Stimulated activated CD8-positive, alpha-beta memory T cell treated with anti-CD3 and anti-CD28 coated beads, Interleukin-2, amount 100 ng/mL, for 48 hours (primary cell): Measurements from ENCODE around the gene FBXL17.

Experiments used
- DNase-seq, 2 donors: peaks; one replicate each; pipeline ENCODE4 v3.0.0-alpha.2; 2020; ENCODE audit warnings: low read depth in 2 of 2

FBXL17 gene

GRCh38 chr5:107915176-107915812 lies 466.6 kb downstream of the FBXL17 start:
- no peak for DNase-seq

GRCh38 chr5:107913494-107913893 lies 468.4 kb downstream of the FBXL17 start:
- DNase-seq: no peak

- no peak for DNase-seq
Measured at GRCh38 chr5:107900721-107901120, 481.2 kb downstream of the FBXL17 start.

GRCh38 chr5:107894361-107894760 lies 487.5 kb downstream of the FBXL17 start:
- DNase-seq: no peak

- DNase-seq: no peak
Measured at GRCh38 chr5:107893642-107894041, 488.3 kb downstream of the FBXL17 start.

DNA sequence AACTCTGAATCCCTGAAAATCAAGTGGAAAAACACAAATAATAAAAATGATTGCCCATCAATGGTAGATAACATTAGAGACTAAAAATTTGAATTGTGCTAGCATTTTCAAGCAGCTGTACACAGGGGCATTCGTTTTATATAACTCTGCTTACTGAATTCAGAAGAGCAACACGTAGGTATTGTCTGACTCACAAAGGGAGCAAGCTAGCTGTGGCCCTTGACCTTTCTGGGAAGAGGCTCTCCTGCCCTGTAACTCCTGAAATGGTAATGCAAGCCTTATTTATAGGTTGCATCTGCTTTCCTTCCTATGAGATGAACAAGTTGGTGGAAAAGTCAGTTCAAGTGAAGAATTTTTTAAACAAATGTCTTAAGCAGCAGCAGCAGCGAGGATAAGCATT lies 492.5 kb downstream of the FBXL17 start:
- no peak for DNase-seq

GRCh38 chr5:107888541-107888940 lies 493.4 kb downstream of the FBXL17 start:
- DNase-seq: no peak

DNA sequence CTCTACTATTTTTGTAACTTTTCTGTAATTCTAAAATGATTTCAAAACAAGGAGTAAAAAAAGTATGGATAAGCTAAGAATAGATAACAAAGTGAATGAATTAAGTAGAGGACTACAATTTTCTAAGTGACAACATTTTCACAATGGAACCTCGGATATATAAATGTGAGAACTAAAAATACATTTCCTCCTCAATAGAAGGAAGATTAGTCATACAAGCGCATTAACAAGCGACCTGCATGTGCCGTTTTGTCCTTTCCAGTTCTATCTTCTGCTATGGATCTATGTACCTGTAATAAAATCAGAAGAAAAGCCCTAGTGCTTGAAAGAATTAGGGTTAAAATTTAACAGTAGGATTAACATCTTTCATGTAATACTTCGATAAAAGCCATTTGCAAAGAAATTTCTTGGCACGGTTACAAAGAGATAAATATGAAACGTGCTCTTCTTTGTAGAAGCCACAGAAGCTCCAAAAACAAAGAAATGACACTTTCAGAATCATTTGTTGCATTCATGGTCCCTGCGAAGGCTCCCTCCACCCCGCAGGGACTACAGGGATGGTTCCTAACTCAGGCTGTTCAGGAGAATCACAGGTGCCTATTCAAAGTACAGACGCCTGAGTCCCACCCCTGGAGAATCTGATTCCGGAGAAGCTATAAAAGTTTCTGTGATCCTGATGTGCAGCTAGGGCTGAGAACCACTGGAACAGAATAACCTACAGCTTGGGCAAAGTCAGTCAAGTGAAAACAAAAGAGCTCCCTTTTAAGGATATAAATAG lies 494.5 kb downstream of the FBXL17 start:
- DNase-seq: no peak

DNA sequence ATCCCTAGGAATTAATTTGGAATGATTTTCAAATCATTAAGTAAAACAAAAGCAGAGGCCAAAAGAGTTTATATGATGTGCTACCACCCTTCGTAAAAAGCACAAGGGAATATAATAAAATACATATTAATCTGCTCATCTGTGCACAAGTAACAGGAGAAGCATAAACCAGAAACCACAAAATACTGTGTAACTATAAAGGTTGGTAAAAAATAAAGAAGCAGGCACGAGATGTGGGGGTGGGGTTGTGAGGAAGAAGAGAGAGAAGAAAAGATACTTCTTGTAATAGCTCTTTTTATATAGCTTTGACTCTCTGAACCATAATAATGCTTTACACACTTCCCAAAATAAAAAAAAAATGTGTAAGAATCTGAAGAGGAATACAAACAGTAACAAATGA lies 496.3 kb downstream of the FBXL17 start:
- DNase-seq: no peak

GRCh38 chr5:107884871-107885270 lies 497.0 kb downstream of the FBXL17 start:
- DNase-seq: no peak

DNA sequence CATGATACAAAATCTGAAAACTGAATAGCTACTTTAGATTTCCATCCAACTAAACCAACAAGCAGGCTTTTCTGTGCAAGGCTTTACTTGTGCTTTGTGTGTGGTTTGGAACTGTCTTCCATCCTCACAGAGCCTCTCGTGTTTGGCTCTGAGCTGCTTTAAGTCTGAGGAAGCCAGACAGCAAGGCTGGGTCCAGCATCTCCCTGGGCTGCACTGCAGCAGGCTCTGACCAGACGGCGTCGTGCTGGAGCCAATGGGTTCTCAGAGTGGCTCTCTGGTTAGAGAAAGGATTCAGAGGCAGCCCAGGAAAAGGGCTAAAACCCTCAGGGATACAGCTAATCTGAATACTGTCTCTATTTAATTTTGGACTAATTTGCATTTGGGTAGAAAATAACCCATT lies 503.2 kb downstream of the FBXL17 start:
- DNase-seq: no peak

DNA sequence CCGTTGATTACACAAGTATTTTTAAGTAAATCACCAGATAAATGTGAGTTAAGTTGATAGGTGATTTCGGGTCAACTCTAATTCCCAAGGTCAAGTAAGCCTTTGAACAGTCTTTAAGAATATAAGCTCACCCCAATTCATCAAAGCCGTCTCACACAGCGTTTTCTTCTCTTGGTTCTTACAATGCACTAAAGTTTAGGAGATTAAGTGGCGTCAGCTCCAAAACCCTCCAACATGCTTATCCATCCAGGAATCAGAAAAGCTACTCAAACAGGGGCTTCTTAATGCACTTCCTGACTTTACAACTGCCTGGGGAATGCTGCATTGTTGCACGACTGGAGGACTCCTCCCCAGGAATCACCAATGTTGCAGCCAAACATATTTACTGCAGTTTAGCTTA lies 505.0 kb downstream of the FBXL17 start:
- DNase-seq: no peak

- no peak for DNase-seq
Measured at GRCh38 chr5:107876261-107876660, 505.6 kb downstream of the FBXL17 start.

GRCh38 chr5:107875833-107876232 lies 506.1 kb downstream of the FBXL17 start:
- DNase-seq: no peak

DNA sequence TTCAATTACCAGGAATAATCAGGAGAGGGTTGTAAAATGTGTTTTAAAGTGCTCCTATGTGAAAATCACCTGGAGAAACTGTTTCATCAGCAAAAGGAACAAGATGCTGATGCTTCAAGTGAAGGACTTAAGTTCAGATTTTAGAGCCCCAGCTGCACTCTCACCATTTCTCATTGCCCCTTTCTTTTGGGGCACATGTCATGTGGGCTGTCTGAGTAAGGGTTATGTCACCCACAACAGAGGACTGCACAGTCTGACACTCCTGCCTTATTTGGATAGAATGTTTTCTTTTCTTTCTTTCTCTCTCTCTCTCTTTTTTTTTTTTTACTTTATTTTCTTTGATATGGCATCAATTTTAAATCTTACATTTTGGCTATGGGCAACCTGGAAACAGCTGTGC lies 507.1 kb downstream of the FBXL17 start:
- DNase-seq: no peak

DNA sequence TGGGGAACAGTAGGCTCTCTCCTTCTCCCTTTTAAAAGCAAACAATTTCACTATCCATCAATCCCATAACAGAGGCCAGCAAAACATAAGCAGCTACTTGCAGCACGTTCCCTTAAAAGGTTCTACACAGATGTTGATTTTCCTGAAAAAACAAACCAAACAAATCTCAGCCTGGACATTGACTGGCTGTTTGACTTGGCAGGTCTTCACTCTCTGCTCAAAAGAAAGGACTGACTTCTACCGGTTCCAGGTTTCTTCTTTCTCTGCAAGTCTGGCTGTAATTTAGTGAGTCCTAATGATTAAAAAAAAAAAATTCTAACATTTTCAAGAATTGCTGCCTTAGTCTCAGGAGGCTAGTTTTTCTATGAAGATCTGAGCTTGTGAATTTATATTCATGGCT lies 508.0 kb downstream of the FBXL17 start:
- DNase-seq: no peak

GRCh38 chr5:107871023-107871422 lies 510.9 kb downstream of the FBXL17 start:
- DNase-seq: no peak

GRCh38 chr5:107869438-107870115 lies 512.3 kb downstream of the FBXL17 start:
- no peak for DNase-seq

DNA sequence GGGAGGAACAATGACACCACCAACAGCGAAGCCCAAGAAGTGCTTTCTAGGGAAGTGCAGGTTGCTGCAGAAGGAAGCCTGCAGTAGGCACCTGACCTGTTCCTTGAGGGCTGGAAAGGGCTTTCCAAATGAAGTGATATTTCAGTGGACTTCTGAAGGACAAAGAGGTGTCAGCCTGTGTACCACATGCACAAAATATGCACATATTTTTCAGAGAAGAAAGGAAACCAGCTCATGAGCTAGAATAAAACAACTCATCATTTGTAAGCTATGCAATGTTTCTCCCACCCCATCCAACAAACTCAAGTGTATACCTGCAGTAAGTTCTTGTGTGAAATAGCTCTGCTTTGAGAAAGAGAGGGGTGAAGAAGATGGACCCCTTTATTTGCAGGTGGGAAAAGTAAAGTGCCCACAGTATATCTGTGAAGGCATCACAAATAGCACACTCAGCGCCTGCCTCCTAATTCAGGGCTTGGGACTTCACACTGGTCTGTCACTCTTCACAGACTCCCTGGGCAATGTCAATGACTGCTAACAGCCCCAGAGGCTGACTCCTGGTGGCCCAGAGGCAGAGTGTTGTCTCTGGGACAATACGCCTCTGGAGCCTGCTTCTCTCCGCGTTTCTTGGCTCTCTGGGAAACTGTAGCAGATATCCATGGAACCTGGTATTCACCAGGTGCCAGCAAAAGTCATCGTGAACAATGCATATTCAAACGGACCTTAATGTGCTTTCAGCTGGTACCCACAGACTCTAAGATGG lies 513.1 kb downstream of the FBXL17 start:
- DNase-seq: no peak

DNA sequence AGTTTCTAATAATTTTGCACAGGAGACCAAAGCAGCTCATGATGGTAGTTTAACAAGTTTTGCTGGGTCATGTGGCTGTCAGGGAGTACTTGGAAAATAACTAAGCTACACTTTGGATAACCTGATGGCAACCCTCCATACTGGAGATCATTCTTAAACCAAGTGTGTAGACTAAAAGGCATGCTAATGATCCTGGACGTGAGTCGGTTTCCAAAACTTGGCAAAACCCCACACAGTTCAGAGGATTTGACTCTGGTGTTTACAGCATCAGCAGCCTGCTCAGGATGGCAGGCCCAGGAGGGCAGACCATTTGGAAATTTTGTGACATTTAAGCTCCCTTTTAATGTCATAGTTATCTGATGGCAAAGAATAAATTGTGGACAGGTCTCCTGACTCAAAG lies 514.6 kb downstream of the FBXL17 start:
- no peak for DNase-seq

DNA sequence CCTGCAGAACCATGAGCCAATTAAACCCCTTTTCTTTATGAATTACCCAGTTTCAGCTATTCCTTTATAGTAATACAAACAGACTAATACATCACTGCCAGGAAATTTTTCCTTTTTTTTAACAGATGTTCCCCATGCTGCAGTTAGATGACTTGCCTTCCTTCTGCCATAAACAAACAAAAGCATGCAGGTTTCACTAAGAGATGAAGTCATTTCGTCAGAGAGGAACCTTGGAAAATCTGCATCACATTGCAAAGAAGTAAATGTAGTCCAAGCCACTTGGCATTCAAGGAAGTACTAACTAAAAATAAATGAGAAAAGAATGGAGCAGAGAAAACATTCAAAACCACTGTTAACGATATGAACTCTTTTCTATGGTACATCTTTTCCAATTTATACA lies 517.1 kb downstream of the FBXL17 start:
- no peak for DNase-seq

DNA sequence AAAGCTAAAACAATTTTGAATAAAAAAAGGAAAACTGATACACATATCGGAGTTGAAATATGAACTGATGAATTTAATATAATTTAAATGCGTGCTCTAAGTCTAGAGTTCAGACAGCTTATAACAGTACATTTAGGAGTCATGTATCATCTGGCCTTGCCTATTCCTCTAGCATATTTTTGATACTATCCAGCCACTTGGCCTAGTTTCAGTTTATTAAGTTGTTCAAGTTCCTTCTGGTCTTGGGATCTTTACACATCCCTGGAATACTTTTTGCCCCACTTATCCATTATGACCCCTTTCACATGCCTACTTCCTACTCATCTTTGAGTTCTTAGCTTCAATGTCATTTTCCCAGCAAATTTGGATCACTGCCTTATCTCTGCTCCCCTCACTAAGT lies 518.8 kb downstream of the FBXL17 start:
- no peak for DNase-seq
